Nephron (organoid): Measurements from ENCODE around the gene MYBPC3.
A peak's percentile ranks its signal among the peaks of the same experiment; 100 is the strongest.

Experiments
- H3K27ac Mint-ChIP-seq, 3 experiments: 2 replicates each; pipeline ENCODE4 v1.8.0; 2020; ENCODE audit warnings: mixed read lengths in 3 of 3, mild to moderate bottlenecking in 2 of 3, moderate library complexity in 1 of 3
- H3K27me3 Mint-ChIP-seq: 2 replicates; pipeline ENCODE4 v1.8.0; 2021; ENCODE audit warnings: low read depth, mild to moderate bottlenecking, moderate library complexity, mixed read lengths
- H3K36me3 Mint-ChIP-seq: 2 replicates; pipeline ENCODE4 v1.8.0; 2020; ENCODE audit warnings: low read depth, mixed read lengths
- H3K4me1 Mint-ChIP-seq: 2 replicates; pipeline ENCODE4 v1.8.0; 2020; ENCODE audit warnings: mixed read lengths
- H3K4me3 Mint-ChIP-seq, 3 experiments: 2 replicates each; pipeline ENCODE4 v1.8.0; 2020; ENCODE audit warnings: mild to moderate bottlenecking in 3 of 3, mixed read lengths in 3 of 3, moderate library complexity in 2 of 3
- H3K9me3 Mint-ChIP-seq: 2 replicates; pipeline ENCODE4 v1.8.0; 2020; ENCODE audit warnings: mixed read lengths
- TF ChIP-seq, protein P1 (sequence below), 3 experiments: fragments of 200-600 bp; sonication (generic); IDR thresholded peaks; one replicate each; pipeline ENCODE4 v1.5.0; 2021; ENCODE audit warnings: antibody characterized with exemption in 3 of 3; ENCODE audit not compliant: unreplicated experiment in 3 of 3

MYBPC3 gene

DNA sequence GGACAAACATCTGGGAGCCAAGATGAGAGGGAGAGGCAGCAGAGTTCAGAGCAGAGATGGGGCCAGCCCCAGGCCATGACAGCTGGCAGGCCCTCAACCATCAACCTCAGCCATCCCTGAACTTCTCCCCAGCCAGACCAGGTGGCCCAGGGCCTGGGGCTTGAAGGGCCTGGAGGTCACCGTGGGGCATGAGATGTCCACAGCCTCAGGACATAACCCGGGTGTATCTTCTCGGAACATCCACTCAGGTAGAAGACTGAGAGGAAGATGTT is 43.5 kb upstream of the MYBPC3 start:
- Mint-ChIP-seq H3K9me3 (no peaks in the 10 kb centered on the region), H3K27ac (no peak overlapping the region), H3K4me3 (no peak overlapping the region), H3K4me1 (peaks cover 22% of the 10 kb centered on the region), H3K36me3 (no peaks in the 10 kb centered on the region), H3K27me3 (peaks cover 2% of the 10 kb centered on the region)
- TF ChIP-seq, protein P1, sequence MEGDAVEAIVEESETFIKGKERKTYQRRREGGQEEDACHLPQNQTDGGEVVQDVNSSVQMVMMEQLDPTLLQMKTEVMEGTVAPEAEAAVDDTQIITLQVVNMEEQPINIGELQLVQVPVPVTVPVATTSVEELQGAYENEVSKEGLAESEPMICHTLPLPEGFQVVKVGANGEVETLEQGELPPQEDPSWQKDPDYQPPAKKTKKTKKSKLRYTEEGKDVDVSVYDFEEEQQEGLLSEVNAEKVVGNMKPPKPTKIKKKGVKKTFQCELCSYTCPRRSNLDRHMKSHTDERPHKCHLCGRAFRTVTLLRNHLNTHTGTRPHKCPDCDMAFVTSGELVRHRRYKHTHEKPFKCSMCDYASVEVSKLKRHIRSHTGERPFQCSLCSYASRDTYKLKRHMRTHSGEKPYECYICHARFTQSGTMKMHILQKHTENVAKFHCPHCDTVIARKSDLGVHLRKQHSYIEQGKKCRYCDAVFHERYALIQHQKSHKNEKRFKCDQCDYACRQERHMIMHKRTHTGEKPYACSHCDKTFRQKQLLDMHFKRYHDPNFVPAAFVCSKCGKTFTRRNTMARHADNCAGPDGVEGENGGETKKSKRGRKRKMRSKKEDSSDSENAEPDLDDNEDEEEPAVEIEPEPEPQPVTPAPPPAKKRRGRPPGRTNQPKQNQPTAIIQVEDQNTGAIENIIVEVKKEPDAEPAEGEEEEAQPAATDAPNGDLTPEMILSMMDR (IDR thresholded peaks at IDR 0.05; ENCODE audit: unreplicated experiment in 3 of 3), result no peak

DNA sequence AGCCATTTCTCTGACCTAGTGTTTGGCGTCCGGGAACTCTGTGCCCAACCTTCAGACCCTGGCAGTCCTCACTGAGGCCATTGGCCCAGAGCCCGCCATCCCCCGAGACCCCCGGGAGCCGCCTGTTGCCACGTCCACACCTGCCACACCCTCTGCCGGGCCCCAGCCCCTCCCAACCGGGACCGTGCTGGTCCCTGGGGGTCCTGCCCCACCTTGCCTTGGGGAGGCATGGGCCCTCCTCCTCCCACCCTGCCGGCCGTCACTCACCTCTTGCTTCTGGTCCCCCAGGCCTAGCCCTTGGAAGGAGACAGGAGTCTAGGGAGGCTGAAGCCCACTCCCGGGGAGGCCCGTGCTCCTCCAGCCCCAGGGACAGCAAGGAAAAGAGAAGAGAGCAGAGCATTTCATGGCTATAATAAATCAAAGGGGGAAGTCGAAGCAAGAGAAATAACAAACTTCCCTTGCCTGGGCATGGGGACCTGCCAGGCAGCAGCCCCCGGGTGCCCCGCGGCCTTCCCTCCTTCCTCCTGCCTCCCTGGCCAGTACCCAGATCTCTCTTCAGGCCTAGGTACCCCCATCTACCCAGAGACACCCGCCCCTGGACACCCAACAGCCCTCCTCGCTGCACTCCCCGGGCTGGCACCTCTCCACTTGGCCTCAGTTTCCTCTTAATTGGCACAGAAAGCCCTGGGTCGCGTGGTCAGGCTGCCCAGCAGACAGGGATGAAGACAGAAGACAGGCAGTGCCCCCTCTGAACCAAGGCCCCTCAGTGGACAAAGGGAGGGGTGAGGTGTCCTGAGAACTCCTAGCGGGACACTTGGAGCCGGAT is 42.9 kb upstream of the MYBPC3 start:
- Mint-ChIP-seq H3K27me3 (no peaks in the 10 kb centered on the region), H3K4me1 (peaks cover 16% of the 10 kb centered on the region), H3K4me3 (no peak overlapping the region), H3K27ac (peak overlapping the region in 1 of 3 experiments; percentile 25), H3K9me3 (no peaks in the 10 kb centered on the region), H3K36me3 (no peaks in the 10 kb centered on the region)
- TF ChIP-seq, protein P1 (IDR thresholded peaks at IDR 0.05; ENCODE audit: unreplicated experiment in 3 of 3), result no peak

DNA sequence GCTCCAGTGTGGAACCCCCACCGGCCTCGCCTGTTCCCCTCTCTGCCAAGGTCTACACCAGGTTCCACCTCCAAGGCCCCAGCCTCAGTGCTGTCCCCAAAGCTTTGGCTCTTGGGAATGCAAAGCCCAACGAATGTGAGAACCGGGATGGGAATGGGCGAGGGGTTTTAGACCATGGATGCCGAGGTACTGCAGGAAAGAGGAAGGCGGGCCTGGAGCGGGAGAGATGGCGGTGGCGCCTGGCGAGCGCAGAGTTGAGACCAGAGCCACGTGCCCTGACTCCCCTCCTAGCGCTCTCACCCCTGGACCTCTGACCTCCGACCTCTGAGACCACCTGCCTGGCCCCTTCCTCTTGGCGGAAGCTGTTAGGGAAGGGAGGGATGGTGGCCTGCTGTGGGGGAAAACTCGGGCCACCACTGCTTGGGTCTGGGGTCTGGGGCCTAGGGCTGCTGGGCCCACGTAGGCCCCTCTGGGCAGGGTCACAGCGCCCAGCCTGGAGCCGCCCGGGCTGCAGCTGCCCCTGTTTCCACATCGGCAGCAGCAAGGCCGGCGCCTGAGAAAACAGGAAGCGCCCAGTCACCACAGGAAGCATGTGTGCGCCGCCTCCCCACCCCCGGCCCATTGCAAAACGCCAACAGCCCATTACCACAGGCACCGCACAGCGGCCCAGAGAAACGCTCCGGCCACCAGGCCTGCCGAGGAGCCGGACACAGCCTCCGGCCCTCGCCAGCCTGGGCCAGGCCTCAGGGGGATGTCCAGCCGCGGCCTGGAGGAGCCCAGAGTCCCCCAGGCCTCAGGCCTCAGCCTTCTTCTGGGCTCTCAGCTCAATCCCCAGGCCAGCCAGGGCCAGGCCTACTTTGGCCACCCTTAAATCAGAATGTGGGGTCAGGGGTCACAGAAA is 42.1 kb upstream of the MYBPC3 start:
- Mint-ChIP-seq H3K36me3 (no peaks in the 10 kb centered on the region), H3K4me3 (no peak overlapping the region), H3K9me3 (no peaks in the 10 kb centered on the region), H3K27me3 (no peaks in the 10 kb centered on the region), H3K4me1 (peaks cover 12% of the 10 kb centered on the region), H3K27ac (no peak overlapping the region)
- TF ChIP-seq, protein P1 (IDR thresholded peaks at IDR 0.05; ENCODE audit: unreplicated experiment in 3 of 3), result no peak

DNA sequence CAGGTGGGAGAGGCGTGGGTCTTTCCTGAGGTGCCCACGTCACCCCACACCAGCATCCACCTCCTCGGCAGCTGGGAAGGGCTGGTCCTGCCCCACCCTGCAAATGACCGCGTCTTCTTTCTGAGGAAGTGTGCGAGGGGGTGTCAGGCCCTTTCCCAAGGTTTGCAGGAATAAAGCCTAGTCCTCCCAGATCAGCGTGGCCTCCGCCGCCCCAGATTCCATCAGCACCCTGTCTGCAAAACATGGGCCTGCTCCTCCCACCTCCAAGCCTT is 41.5 kb upstream of the MYBPC3 start:
- Mint-ChIP-seq H3K36me3 (no peaks in the 10 kb centered on the region), H3K9me3 (no peaks in the 10 kb centered on the region), H3K4me1 (peaks cover 10% of the 10 kb centered on the region), H3K27me3 (no peaks in the 10 kb centered on the region), H3K27ac (no peak overlapping the region), H3K4me3 (no peak overlapping the region)
- TF ChIP-seq, protein P1 (IDR thresholded peaks at IDR 0.05; ENCODE audit: unreplicated experiment in 3 of 3), result no peak

DNA sequence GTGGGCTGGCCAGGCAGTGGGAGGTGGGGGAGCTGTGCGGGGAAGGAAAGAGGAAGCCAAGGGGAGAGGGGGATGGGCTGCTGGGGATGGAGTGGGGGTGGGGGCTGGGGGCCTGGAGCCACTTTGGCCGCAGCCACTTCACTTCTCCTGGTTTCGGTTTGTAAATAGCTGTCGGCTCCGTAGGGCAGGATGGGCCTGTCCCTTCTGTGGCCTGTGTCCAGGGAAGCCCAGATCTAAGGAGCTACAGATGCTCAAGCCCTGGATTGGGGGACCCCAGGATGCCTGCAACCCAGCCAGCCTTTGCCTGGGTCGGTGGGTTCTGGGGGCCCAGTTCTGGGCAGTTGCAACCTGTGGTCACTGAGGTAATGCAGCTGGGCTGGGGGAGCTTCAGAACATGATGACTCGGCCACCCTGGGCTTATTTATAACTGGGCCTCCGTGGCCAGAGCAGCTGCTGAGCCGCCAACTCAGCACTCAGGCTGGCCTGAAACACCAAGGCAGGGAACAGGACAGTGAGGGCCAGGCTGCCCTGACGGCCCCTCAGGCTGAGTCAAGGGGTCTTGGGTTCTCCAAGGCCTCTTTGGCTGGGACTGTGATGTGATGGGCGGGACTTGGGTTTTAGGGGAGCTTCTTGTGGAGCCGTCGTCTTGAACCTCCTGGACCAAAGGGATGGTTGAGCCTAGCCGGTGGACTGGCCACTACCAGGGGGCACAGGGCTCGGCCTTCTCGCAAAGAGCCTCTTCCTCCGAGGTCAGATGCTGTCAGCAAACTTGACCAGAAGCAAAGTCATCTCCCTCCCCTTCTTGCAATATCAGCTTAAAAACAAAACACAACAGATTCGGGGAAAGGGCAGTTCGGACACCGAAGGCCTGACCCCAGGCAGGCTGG is 40.9 kb upstream of the MYBPC3 start:
- Mint-ChIP-seq H3K4me1 (peaks cover 9% of the 10 kb centered on the region), H3K36me3 (no peaks in the 10 kb centered on the region), H3K27ac (peak overlapping the region; percentile 56 to 79 (median 74)), H3K27me3 (no peaks in the 10 kb centered on the region), H3K4me3 (no peak overlapping the region), H3K9me3 (no peaks in the 10 kb centered on the region)
- TF ChIP-seq, protein P1 (IDR thresholded peaks at IDR 0.05; ENCODE audit: unreplicated experiment in 3 of 3), result no peak
